HL-60 (cell line): ENCODE measurements around the gene TK2.

ENCODE experiments used
- CTCF ChIP-seq: IDR thresholded peaks from one replicate; pipeline ENCODE4 v1.5.1; 2011; ENCODE audit warnings: low read length, control low read depth, inconsistent platforms; ENCODE audit not compliant: insufficient read depth
- POLR2AphosphoS5 ChIP-seq: IDR thresholded peaks from 2 replicates; pipeline ENCODE4 v1.6.1; 2012; ENCODE audit warnings: low read depth
- SPI1 ChIP-seq: IDR thresholded peaks from 2 replicates; pipeline ENCODE4 v1.6.1; 2012; ENCODE audit warnings: low read depth, mild to moderate bottlenecking, borderline replicate concordance
- TF ChIP-seq, protein P1 (sequence below): IDR thresholded peaks from 2 replicates; pipeline ENCODE4 v1.6.1; 2012; ENCODE audit warnings: low read depth; ENCODE audit not compliant: insufficient replicate concordance

DNA sequence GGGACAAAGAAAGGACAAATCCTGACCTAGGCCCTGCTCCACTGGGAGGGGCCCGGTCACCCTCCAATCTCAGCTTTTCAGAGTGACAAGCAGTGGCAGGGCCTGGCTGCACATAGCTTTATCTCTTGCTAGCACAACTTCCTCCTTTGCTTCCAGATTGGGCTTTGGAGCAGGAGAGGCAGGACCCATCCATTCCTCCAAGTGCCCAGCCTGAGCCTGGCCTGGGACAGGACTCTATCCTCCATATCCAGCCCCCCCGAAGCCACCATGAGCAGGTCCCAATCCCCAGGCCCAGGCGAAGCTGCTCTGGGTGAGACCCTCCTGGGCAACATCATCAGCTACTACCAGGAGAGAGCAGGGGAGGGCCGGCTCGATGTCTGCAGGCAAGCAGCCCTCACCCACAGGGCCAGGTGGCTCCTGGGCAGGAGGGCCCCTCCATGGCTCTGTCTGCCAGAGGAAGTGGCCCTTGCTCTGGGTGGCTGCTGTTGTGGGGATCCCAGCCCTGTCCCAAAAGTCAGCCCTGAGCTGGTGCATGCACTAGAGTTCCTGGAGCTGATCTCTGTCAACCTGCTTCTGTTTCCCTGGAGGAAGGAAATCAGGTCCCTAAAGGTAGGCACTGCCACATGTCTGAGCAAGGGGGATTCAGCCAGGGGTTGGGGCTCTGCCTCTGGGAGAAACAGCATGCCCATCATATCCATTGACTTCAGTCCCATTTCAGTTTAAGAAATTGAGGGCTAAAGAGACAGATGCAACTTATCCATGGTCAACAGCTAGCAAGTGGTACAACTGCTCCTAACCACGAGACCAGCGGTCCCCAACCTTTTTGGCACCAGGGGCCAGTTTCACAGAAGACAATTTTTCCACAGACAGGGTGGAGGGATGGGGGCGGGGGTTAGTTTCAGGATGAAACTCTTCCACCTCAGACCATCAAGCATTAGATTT, 58.9 kb downstream of the TK2 start:
- TF ChIP-seq CTCF (no peak), POLR2AphosphoS5 (no peak; the same call in 1 of the 2 replicates), SPI1 (no peak)
- TF ChIP-seq, protein P1, sequence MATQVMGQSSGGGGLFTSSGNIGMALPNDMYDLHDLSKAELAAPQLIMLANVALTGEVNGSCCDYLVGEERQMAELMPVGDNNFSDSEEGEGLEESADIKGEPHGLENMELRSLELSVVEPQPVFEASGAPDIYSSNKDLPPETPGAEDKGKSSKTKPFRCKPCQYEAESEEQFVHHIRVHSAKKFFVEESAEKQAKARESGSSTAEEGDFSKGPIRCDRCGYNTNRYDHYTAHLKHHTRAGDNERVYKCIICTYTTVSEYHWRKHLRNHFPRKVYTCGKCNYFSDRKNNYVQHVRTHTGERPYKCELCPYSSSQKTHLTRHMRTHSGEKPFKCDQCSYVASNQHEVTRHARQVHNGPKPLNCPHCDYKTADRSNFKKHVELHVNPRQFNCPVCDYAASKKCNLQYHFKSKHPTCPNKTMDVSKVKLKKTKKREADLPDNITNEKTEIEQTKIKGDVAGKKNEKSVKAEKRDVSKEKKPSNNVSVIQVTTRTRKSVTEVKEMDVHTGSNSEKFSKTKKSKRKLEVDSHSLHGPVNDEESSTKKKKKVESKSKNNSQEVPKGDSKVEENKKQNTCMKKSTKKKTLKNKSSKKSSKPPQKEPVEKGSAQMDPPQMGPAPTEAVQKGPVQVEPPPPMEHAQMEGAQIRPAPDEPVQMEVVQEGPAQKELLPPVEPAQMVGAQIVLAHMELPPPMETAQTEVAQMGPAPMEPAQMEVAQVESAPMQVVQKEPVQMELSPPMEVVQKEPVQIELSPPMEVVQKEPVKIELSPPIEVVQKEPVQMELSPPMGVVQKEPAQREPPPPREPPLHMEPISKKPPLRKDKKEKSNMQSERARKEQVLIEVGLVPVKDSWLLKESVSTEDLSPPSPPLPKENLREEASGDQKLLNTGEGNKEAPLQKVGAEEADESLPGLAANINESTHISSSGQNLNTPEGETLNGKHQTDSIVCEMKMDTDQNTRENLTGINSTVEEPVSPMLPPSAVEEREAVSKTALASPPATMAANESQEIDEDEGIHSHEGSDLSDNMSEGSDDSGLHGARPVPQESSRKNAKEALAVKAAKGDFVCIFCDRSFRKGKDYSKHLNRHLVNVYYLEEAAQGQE = no peak
